T-helper 2 cell treated with Interferon-gamma antibody and Interleukin-4, amounts not matched to agents 100 ng/mL and 5 ng/mL, for 36 hours (primary cell): ENCODE measurements around the gene HACD1. TPM values are rescaled to one million over a fixed set of nuclear protein-coding genes. Genes with fewer than 3 reads are reported as not detected.
"Not testable (repeated sequence)": the region's sequence is repeated elsewhere in the genome, so short reads cannot be mapped to it uniquely, and the experiment has no call there.

Experiments
- intact Hi-C: fragments of 100-400 bp; cut with micrococcal nuclease; formaldehyde crosslinking; loops from one replicate; pipeline ENCODE4 v1.15.1; 2023
- total RNA-seq: library from RNA; stranded (reverse); gene quantifications from 2 replicates; pipeline ENCODE4 v1.2.3, GENCODE V29; 2022

Gene HACD1
- total RNA-seq, 1 donor from 2014 or later = 0.86 TPM

GRCh38 chr10:17587321-17587720 is 29.9 kb downstream of the HACD1 start:
- intact Hi-C loops = not testable (repeated sequence)

- intact Hi-C loops = no loop called here
These were observed 30.3 kb downstream of the HACD1 start for GRCh38 chr10:17586821-17587234.

- intact Hi-C loops = no loop called here
These were observed 32.2 kb downstream of the HACD1 start for GRCh38 chr10:17585016-17585415.

DNA sequence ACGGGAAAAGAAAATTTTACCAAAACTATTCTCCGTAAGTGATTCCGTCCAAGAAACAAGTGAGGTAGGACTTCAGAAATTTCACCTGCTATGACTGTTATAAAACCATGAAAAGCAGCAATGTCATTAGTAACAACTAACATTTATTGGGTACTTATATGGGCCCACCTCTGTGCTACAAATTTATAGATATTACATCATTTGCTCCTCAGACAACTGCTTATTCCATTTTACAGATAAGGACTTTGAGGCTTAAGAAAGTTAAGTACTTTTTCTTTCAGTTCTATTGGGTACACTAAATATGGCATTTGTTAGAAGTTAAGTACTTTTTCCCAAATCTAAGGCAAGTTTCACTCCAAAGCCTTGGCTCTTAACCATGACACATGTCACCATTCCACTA is 36.3 kb downstream of the HACD1 start:
- intact Hi-C loops = no loop called here

DNA sequence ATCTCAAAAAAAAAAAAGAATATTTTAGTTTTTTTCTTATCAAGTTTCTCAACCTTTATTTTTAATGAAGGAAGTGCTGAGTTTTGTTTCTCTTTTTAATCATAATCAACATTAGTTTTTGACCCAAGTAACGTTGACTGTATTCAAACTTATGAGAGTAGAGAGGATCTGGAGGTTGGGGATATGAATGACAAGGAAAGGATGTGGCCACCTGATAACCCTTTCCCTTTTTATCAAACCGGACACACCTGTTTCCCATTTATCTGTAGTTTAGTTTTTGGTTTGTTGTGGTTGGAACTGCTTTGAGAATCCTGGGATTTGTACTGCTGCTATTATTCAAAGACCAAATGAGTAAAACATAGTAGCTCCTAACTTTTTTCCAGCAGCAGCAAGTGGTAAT is 38.6 kb downstream of the HACD1 start:
- intact Hi-C loops = no loop called here

- intact Hi-C loops = no loop called here
These were observed 40.4 kb downstream of the HACD1 start for GRCh38 chr10:17576768-17577167.

- intact Hi-C loops = no loop called here
These were observed 52.3 kb downstream of the HACD1 start for GRCh38 chr10:17564911-17565310.

- intact Hi-C loops = no loop called here
These were observed 53.7 kb downstream of the HACD1 start for GRCh38 chr10:17563452-17563851.

GRCh38 chr10:17562614-17563013 is 54.6 kb downstream of the HACD1 start:
- intact Hi-C loops = no loop called here

DNA sequence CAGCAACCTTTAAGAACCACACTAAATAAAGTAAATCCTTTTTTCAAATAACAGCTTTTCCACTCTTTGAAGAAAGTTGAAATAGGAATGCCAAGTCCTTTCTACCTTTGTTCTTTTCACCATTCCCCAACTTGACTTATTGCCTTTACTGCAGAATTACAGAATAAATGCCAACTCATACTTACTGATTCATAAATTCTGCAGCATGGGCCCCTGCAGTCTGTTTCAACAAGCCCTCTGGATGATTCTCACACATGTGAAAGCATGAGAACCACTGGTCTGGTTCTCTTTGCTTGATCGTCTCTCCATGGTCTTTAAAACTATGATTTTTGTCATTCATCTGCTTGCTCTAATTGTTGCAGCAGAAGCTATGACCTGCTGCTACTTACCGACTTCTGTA is 56.1 kb downstream of the HACD1 start:
- intact Hi-C loops = no loop called here

- intact Hi-C loops = no loop called here
These were observed 59.7 kb downstream of the HACD1 start for GRCh38 chr10:17557459-17557858.

- intact Hi-C loops = no loop called here
These were observed 68.4 kb downstream of the HACD1 start for GRCh38 chr10:17548770-17549169.

DNA sequence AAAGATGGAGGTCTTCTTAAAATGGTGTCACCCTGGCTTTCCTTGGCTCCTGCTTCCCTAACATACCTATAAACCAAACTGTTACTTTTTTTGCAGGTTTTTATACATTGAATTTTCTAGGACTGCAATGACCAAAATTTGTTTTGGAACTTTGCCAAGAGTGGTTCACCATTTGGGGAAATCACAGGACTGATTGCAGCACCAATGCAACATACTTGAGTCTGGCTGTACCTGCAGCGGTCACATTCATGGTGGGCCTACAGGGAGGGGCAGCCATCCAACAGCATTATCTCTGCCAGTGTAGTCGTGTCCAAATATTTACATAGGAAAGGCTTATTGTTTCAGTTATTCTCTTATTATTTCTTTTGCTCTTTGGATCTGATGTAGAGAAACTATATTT is 69.0 kb downstream of the HACD1 start:
- intact Hi-C loops = no loop called here

- intact Hi-C loops = no loop called here
These were observed 70.1 kb downstream of the HACD1 start for GRCh38 chr10:17547060-17547459.

DNA sequence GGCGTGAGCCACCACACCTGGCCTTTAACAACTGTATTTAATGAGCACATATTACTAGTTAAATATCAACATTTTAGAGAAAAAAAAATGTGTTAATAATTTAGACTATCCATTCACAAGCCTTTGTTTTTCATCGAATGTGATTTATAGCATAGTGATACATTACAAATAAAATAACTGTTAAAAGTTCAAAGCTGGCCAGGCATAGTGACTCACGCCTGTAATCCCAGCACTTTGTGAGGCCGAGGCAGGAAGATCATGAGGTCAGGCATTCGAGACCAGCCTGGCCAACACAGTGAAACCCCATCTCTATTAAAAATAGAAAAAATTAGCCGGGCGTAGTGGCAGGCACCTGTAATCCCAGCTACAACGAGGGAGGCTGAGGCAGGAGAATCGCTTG is 72.7 kb downstream of the HACD1 start:
- intact Hi-C loops = no loop called here

Other genes starting within 250 kb of the HACD1 start
- 0.27 and 0.32 TPM in 2 replicates for gene ST8SIA6, start 162.8 kb downstream of the HACD1 start, total RNA-seq
- gene STAM, start 26.8 kb upstream of the HACD1 start, total RNA-seq = 20.3 and 26.2 TPM in 2 replicates
- gene TMEM236, start 134.8 kb upstream of the HACD1 start, total RNA-seq = 0.05 TPM in 1 of 2 replicates, not detected in the other
- gene MRC1, start 192.0 kb upstream of the HACD1 start, total RNA-seq = not detected in 2 replicates